ENCODE results near the gene PLAA. TPM values are rescaled to one million over a fixed set of nuclear protein-coding genes. Genes with fewer than 3 reads are reported as not detected.
A peak's percentile ranks its signal among the peaks of the same experiment; 100 is the strongest.

Gene PLAA
- total and polyA plus RNA-seq, 5 experiments from 2014 or later, result 11.2 to 29.8 (median 20.2) TPM

GRCh38 chr9:26954050-26954508 lies 7.0 kb upstream of the PLAA start:
- DNase-seq, result no peak
- Mint-ChIP-seq H3K4me3 (peak overlapping the region in 3 of 10 donors; percentile 27 to 71 (median 50)), H3K4me1 (peaks cover 12 to 38% (median 37%) of the 10 kb centered on the region in 4 donors), H3K27ac (peak overlapping the region in 7 of 10 donors; percentile 55 to 99 (median 77)), H3K36me3 (no peaks in the 10 kb centered on the region), H3K9me3 (no peaks in the 10 kb centered on the region), H3K27me3 (peaks cover 0 to 6% (median 0%) of the 10 kb centered on the region in 5 donors)
- POLR2A ChIA-PET, result no interaction called here
- no peak for ATAC-seq

- H3K36me3 Mint-ChIP-seq, result no peaks in the 10 kb centered on the region
- POLR2A ChIA-PET, result no interaction called here
- DNase-seq (no peak), ATAC-seq (no peak)
- no peak overlapping the region for H3K4me3 Mint-ChIP-seq
- no peaks in the 10 kb centered on the region for H3K9me3 Mint-ChIP-seq
- H3K4me1 Mint-ChIP-seq, result peaks cover 13 to 40% (median 32%) of the 10 kb centered on the region in 4 donors
- no peak overlapping the region for H3K27ac Mint-ChIP-seq
- peaks cover 0 to 6% (median 0%) of the 10 kb centered on the region in 5 donors for H3K27me3 Mint-ChIP-seq
Observed at GRCh38 chr9:26951794-26952193, 4.8 kb upstream of the PLAA start.

GRCh38 chr9:26950521-26950920 lies 3.5 kb upstream of the PLAA start:
- DNase-seq, result no peak
- no peak overlapping the region for H3K4me3 Mint-ChIP-seq

GRCh38 chr9:26949637-26950069 lies 2.6 kb upstream of the PLAA start:
- peaks cover 0 to 6% (median 0%) of the 10 kb centered on the region in 5 donors for H3K27me3 Mint-ChIP-seq
- H3K9me3 Mint-ChIP-seq, result no peaks in the 10 kb centered on the region
- DNase-seq (no peak), ATAC-seq (no peak)
- no peaks in the 10 kb centered on the region for H3K36me3 Mint-ChIP-seq
- POLR2A ChIA-PET, result no interaction called here
- peaks cover 16 to 41% (median 31%) of the 10 kb centered on the region in 4 donors for H3K4me1 Mint-ChIP-seq
- H3K4me3 Mint-ChIP-seq, result peak overlapping the region in 1 of 10 donors; percentile 26
- H3K27ac Mint-ChIP-seq, result no peak overlapping the region

More at GRCh38 chr9:26950521-26950920, 3.5 kb upstream of the PLAA start:
- Mint-ChIP-seq H3K4me1 (peaks cover 18 to 40% (median 30%) of the 10 kb centered on the region in 4 donors), H3K27ac (no peak overlapping the region), H3K36me3 (no peaks in the 10 kb centered on the region), H3K27me3 (peaks cover 0 to 6% (median 0%) of the 10 kb centered on the region in 5 donors), H3K9me3 (no peaks in the 10 kb centered on the region)
- POLR2A ChIA-PET, result no interaction called here
- no peak for ATAC-seq

- H3K27ac Mint-ChIP-seq, result peak overlapping the region; percentile 97 to 100 (median 100)
- POLR2A ChIA-PET, result interaction anchor here (1.9 to 2.1 kb wide), 2 partner anchors 8 to 55 kb away, joined by 18 to 31 read pairs; partner anchors contain the start of genes CAAP1 and IFT74
- peaks cover 0 to 6% (median 0%) of the 10 kb centered on the region in 5 donors for H3K27me3 Mint-ChIP-seq
- DNase-seq (no peak), ATAC-seq (no peak)
- H3K9me3 Mint-ChIP-seq, result no peaks in the 10 kb centered on the region
- peaks cover 0 to 4% (median 0%) of the 10 kb centered on the region in 3 donors for H3K36me3 Mint-ChIP-seq
- H3K4me3 Mint-ChIP-seq, result peak overlapping the region; percentile 91 to 98 (median 97)
- peaks cover 22 to 51% (median 43%) of the 10 kb centered on the region in 4 donors for H3K4me1 Mint-ChIP-seq
Observed at GRCh38 chr9:26947736-26948135, 694 bp upstream of the PLAA start.

- Mint-ChIP-seq H3K27me3 (peaks cover 0 to 6% (median 0%) of the 10 kb centered on the region in 5 donors), H3K4me1 (peaks cover 28 to 69% (median 61%) of the 10 kb centered on the region in 4 donors)
- POLR2A ChIA-PET, result interaction anchor here (1.4 kb wide), 1 partner anchor 53 kb away, joined by 4 read pairs; the partner anchor contains the start of gene CAAP1
Observed at GRCh38 chr9:26945591-26945990, 1.5 kb downstream of the PLAA start.

GRCh38 chr9:26940779-26941178 lies 6.3 kb downstream of the PLAA start:
- H3K4me3 Mint-ChIP-seq, result peak overlapping the region in 9 of 10 donors; percentile 3 to 64 (median 15)
- H3K27ac Mint-ChIP-seq, result peak overlapping the region; percentile 1 to 81 (median 50)
- POLR2A ChIA-PET, result interaction anchor here (2.5 kb wide), 1 partner anchor 16 kb away, joined by 7 read pairs; the partner anchor contains the start of gene IFT74

More at GRCh38 chr9:26945591-26945990, 1.5 kb downstream of the PLAA start:
- ATAC-seq (no peak), DNase-seq (no peak)
- Mint-ChIP-seq H3K4me3 (peak overlapping the region; percentile 91 to 98 (median 97)), H3K27ac (peak overlapping the region; percentile 87 to 100 (median 100)), H3K9me3 (no peaks in the 10 kb centered on the region), H3K36me3 (peaks cover 0 to 7% (median 0%) of the 10 kb centered on the region in 3 donors)

GRCh38 chr9:26939955-26940711 lies 6.9 kb downstream of the PLAA start:
- POLR2A ChIA-PET, result no interaction called here
- ATAC-seq, result peak in 1 of 2 donors; percentile 16
- DNase-seq, result no peak
- Mint-ChIP-seq H3K27me3 (no peaks in the 10 kb centered on the region), H3K4me3 (peak overlapping the region in 9 of 10 donors; percentile 5 to 64 (median 27)), H3K27ac (peak overlapping the region; percentile 7 to 81 (median 50)), H3K4me1 (peaks cover 25 to 80% (median 72%) of the 10 kb centered on the region in 4 donors), H3K36me3 (peaks cover 8 to 17% (median 8%) of the 10 kb centered on the region in 3 donors), H3K9me3 (peaks cover 0 to 12% (median 7%) of the 10 kb centered on the region in 9 donors)

More at GRCh38 chr9:26940779-26941178, 6.3 kb downstream of the PLAA start:
- Mint-ChIP-seq H3K9me3 (peaks cover 0 to 12% (median 7%) of the 10 kb centered on the region in 9 donors), H3K4me1 (peaks cover 30 to 83% (median 77%) of the 10 kb centered on the region in 4 donors), H3K27me3 (no peaks in the 10 kb centered on the region), H3K36me3 (peaks cover 8 to 17% (median 8%) of the 10 kb centered on the region in 3 donors)
- peak; percentile 33 to 35 for ATAC-seq
- DNase-seq, result no peak

GRCh38 chr9:26937816-26938371 lies 9.1 kb downstream of the PLAA start:
- Mint-ChIP-seq H3K4me3 (peak overlapping the region in 2 of 10 donors; percentile 21 to 50), H3K4me1 (peaks cover 19 to 58% (median 53%) of the 10 kb centered on the region in 4 donors), H3K9me3 (peaks cover 0 to 12% (median 7%) of the 10 kb centered on the region in 9 donors), H3K36me3 (peaks cover 8 to 24% (median 17%) of the 10 kb centered on the region in 3 donors), H3K27me3 (no peaks in the 10 kb centered on the region), H3K27ac (peak overlapping the region in 1 of 10 donors; percentile 77)
- no peak for DNase-seq
- ATAC-seq, result no peak
- POLR2A ChIA-PET, result interaction anchor here (0.7 kb wide), 1 partner anchor 37 kb away, joined by 5 read pairs; no protein-coding TSS in a partner anchor

GRCh38 chr9:26935847-26936246 lies 11.2 kb downstream of the PLAA start:
- Mint-ChIP-seq H3K27ac (peak overlapping the region in 2 of 10 donors; percentile 4 to 41), H3K36me3 (peaks cover 8 to 43% (median 18%) of the 10 kb centered on the region in 3 donors), H3K9me3 (peaks cover 0 to 12% (median 7%) of the 10 kb centered on the region in 9 donors), H3K4me1 (peaks cover 16 to 42% (median 37%) of the 10 kb centered on the region in 4 donors), H3K4me3 (peak overlapping the region in 2 of 10 donors; percentile 24 to 36), H3K27me3 (no peaks in the 10 kb centered on the region)
- POLR2A ChIA-PET, result no interaction called here
- DNase-seq, result no peak
- ATAC-seq, result no peak

GRCh38 chr9:26928902-26929495 lies 18.0 kb downstream of the PLAA start:
- H3K9me3 Mint-ChIP-seq, result no peaks in the 10 kb centered on the region
- no peak for ATAC-seq
- H3K4me1 Mint-ChIP-seq, result peaks cover 0 to 10% (median 0%) of the 10 kb centered on the region in 4 donors
- POLR2A ChIA-PET, result interaction anchor here (0.6 kb wide), 1 partner anchor 91 kb away, joined by 4 read pairs; no protein-coding TSS in a partner anchor
- peaks cover 13 to 77% (median 33%) of the 10 kb centered on the region in 3 donors for H3K36me3 Mint-ChIP-seq
- DNase-seq, result no peak
- no peak overlapping the region for H3K27ac Mint-ChIP-seq
- H3K4me3 Mint-ChIP-seq, result no peak overlapping the region
- no peaks in the 10 kb centered on the region for H3K27me3 Mint-ChIP-seq

GRCh38 chr9:26925609-26926008 lies 21.4 kb downstream of the PLAA start:
- Mint-ChIP-seq H3K4me3 (no peak overlapping the region), H3K27ac (peak overlapping the region in 1 of 10 donors; percentile 57), H3K4me1 (peaks cover 0 to 8% (median 0%) of the 10 kb centered on the region in 4 donors), H3K36me3 (peaks cover 21 to 84% (median 52%) of the 10 kb centered on the region in 3 donors), H3K27me3 (no peaks in the 10 kb centered on the region), H3K9me3 (no peaks in the 10 kb centered on the region)
- DNase-seq, result no peak
- ATAC-seq, result no peak
- POLR2A ChIA-PET, result no interaction called here

All from naive thymus-derived CD8-positive, alpha-beta T cell (primary cell).